HPDE6-E6E7 (cell line): ENCODE data around the gene ZBTB9.
A peak's percentile ranks its signal among the peaks of the same experiment; 100 is the strongest.

Source experiments
- DNase-seq: peaks from one replicate; pipeline ENCODE4 v3.0.0; 2011; ENCODE audit warnings: missing footprints; ENCODE audit errors: extremely low spot score

ZBTB9 gene

DNA sequence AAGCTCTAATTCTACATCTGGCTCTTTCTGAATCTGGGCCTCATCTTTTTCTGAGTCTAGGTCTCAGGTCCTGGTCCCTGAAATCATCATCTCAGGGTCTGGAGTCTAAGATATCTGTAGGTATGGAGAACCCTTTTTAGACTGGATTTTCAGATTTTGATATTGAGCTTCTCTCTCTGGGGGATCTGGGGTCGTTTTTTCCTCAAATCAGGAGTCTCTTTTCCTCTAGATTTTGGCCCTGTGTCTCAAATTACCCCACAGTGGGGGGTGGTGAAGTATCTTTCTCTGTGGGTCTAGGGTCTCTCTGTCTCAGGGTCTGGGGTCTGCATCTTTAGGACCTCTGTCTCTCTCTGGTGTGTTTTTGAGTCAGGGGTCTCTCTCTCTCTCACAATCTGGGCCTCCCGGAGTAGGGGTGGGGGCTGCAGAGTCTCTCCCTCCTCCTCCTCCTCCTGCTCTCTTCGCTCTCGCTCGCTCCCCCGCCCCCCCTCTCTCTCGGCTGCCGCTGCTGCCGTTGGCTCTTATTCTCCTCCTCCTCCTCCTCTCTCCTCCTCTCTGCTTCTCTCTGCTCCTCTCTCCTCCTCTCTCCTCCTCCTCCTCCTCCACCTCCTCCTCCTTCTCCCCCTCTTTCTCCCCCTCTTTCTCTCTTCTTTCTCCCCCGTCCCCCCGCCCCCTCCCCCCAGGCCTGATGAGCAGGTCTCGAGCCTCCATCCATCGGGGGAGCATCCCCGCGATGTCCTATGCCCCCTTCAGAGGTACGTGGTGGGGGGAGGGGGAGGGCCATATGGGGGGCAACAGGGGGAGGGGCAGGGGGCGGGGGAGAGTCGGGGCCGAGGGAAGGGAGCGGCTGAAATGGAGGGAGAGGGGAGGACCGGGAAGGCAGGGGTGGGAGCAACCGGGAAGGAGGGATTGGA, 34.5 kb upstream of the ZBTB9 start, which contains the start of gene SYNGAP1:
TSS of gene SYNGAP1 (plus strand) at position 486 of the 911 bp plus-strand sequence. CDS start at position 686, 200 bp downstream.
- no peak for DNase-seq

GRCh38 chr6:33420491-33421343, 33.7 kb upstream of the ZBTB9 start:
- DNase-seq = no peak

DNA sequence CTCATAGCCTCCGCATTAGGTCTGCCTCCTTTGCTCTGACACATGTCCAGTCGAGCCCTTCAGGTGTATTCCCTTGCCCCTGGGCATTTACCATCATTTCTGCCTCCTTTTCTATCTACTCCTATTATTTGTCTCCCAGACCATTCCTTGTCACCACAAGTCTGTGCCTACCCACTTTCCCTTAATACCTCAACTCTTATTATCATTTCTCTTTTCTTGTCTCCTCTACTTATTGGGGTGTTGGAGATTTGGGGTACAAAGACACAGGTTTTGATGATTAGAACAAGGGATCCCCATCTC, 33.1 kb upstream of the ZBTB9 start:
- no peak for DNase-seq

GRCh38 chr6:33423777-33424176, 30.6 kb upstream of the ZBTB9 start:
- no peak for DNase-seq

DNA sequence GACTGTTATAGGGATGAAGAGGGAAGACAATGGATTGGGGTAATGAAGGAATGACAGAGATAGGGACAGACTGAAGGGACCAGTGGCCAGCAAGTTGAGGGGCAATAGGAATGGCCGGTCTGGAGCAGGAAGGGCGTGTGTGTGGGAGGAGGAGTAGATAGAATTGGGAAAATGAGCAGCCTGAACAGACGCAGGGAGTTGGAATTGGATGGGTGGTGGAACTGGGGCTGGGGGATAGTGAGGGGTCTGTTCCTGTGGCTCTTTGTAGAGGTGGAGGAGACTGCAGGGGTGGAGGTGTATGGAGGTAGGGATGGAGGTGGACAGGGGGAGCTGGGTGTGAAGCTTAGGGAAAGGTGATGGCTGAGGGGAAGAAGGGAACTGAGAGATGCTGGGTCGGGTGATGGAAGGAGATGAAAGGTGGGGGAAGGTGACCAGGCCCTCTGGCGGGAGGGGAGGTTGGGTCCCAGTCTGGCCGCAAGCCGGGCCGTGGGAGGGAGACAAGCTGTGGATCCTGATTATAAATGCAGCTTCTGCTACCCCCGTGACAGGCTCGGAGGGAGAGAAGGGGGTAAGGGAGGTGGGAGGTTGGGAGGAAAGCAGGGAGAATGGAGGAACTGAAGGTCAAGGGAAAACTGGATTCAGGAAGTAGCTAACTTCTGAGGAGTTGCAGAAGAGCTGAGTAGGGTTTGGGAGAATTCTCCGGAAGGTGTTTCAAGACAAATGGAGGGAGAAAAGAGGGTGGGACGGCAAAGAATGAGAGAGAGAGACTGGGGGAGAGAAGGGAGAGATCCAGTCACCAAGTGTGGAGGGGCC, 29.3 kb upstream of the ZBTB9 start:
- DNase-seq = no peak

DNA sequence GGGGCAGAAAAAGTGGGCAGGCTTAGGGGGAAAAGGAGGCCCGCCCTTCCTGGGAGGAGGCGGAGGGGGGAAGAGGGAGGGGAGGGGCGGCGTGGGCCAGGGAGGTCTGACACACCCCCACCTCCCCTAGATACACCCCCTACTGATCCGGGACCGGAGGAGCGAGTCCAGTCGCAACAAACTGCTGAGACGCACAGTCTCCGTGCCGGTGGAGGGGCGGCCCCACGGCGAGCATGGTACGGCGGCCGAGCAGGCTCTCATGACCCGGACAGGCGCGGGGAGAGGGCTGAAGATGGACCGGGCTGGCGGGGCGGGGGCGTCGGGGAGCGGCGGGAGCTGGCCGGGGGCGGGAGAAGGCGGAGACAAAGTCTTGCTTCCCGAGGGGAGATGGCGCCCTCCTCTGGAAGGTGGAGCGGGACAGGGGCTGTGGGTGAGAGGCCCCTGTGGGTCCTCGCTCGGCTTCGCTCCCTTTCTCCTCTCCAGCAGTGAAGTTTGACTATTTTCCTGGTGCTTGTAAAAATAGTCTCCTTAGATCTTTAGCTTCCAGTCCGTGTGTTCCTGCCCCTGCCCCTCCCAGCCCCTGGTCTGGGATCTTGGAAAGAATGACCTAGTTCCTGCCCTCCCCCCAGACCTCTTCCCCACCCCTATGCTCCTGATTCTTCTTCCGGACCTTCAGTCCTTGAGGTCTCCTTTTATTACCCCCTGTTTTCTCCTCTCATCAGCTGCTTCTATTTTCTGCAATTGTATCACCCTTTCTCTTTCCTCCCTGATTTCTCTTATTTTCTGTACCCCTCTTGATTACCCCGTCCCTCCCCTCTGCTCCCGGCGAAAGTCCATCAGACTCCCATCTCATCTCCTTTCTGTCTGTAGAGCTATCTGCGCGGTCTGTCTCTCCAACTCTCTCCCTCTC, 28.5 kb upstream of the ZBTB9 start:
- DNase-seq = peak; percentile 81

DNA sequence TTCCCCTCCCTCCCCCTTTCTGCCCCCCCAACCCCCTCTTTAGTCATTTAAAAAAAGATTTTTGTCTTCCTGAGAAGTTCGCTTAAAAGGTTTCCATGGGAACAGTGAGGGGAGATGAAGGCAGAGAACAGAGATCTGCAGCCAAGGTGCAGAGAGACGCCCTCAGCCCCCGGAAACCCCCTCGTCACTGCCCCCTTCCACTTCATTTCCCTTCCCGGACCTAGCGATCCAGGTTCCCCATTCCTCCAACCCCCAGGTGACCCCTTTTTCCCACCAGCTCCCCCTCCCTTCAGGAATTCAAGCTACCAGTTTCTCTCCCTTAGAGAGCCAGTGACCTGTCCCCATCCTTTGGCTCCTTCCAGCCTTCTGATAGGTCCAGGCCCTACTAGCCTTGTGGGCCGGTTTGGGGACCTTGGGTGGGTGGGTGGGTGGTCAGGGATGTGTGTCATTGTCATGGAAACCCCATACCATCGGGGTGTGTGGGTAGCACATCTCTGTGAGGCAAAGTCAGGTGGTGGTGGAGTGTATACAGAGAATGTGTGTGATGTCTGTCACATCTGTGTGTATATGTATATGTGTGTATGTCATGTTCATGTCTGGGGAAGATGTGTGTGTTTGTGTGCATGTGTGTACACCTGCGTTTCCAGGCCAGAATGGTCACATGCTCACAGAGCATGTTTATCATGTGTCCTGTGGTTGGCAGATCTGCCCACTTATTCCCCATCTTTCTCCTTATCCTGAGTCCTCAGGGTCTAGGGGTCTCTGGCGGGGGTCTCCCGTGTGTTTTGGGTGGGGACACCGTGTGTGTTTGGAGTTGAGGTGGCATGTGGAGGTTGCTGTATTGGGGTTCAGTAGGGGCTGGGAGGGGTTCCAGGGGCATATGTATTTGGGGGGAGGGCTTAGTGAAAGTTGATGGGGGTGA, 27.5 kb upstream of the ZBTB9 start:
- DNase-seq = no peak

- no peak for DNase-seq
These were observed 26.7 kb upstream of the ZBTB9 start for GRCh38 chr6:33427585-33428223.

DNA sequence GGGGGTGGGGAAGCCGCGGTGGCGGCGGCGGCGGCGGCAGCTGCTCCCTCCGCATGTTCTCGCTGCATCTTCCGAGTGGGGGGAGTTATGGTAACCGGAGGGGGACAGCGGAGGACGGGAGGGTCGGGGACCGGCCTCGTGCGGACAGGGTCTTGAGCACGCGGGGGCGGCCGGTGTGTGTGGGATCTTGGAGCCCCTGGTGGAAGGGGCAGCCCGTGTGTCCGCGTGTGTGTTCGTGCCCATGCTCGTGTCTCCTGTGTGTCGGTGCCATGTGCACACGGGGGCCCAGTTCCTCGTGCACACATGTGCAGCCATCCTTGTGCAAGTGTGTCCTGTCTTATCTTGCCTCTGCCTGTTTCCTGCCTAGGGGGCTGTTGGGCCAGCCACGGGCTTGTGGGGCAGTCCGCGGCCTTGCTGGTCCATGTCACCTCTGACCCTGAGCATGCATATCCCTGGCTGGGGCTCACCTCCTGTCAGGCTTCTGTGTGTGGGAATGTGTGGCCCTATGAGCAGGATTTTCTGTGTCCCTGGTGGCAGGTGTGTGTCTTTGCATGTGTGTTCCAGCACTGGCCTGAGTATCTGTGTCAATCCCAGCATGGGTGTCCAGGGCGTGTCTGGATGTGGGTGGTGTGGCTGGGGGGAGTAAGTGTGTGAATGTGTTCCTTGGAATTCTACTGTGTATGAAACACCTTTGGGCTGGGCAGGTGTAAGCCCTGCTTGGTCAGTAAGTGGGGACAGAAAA, 26.0 kb upstream of the ZBTB9 start:
- DNase-seq = peak; percentile 84

- no peak for DNase-seq
These were observed 25.2 kb upstream of the ZBTB9 start for GRCh38 chr6:33428966-33429749.

- DNase-seq = no peak
These were observed 24.7 kb upstream of the ZBTB9 start for GRCh38 chr6:33429750-33430052.

- no peak for DNase-seq
These were observed 24.0 kb upstream of the ZBTB9 start for GRCh38 chr6:33430334-33430733.

DNA sequence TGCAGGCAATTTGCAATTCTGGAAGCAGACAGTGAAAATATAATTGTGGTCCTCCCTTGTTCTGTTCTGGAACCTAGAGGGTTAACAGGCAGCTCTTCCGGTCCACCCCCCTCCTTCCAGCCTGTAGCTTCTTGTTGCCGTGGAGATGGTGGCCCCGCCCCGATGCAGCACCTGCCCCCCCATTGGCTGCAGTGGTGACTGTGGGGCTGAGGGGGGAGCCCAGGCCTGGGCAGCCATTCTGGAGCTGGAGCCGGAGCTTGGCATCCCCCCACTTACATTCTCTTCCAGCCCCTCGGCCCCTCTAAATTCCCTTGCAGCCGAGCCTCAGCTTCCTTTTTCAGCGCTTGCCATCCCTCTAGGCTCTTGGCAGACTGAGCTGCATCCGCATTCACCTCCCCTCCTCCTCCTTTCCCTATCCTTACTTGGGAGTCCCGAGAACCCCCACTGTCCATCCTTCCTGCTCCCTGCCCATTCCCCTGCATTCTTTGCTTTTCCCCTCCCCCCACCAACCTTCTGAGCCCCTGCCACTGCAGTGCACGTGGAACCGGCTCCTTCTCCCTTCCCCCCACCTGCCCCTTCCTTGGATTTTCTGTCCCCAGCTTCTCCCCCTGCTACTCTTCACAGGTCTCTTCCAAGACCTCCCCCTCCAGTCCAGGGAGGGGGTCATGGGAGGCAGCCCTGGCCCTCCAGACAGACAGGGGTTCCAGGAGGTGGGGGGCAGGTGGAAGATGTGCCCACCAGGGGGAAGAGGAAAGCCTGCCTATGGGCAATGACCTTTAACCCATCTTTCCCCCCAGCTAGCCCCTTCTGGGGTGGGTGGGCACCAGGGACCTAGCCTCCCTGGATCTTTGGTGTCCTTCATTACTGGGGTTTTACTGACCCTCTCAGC, 23.1 kb upstream of the ZBTB9 start:
- no peak for DNase-seq

- no peak for DNase-seq
These were observed 22.4 kb upstream of the ZBTB9 start for GRCh38 chr6:33431880-33432541.

- no peak for DNase-seq
These were observed 21.8 kb upstream of the ZBTB9 start for GRCh38 chr6:33432546-33432945.

DNA sequence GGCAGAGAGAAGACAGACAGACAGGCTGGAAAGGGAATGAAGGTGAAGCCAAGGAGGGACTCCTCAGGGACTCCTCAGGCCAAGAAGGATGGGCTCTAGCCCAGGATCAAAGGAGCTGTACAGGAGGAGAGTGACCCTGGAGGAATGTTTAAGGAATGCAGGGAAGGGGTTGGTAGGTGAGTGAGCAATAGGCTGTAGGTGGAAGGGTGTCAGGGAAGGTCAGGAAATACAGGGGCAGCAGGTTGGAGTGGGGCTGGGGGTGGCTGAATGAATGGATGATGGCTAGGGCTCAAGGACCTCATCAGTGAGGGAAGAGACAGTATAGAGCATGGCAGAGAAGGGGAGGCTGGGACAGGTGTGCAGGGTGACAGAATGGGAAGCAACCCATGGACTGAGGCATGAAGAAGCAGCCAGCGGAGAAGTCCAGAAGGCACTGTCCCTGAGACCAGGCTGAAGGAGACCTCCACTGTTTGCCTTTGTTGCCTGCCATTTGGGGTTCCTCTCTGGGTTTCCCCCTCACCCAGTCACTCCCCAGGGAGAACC, 21.3 kb upstream of the ZBTB9 start:
- no peak for DNase-seq
